HG03469 (cell line): ENCODE results near the gene MLN.

ENCODE experiments used
- ATAC-seq: cut with Tn5 transposase; IDR thresholded peaks from one replicate; pipeline ENCODE4 v1.9.1; 2021; ENCODE audit warnings: mild to moderate bottlenecking, moderate library complexity, moderate number of reproducible peaks; ENCODE audit not compliant: unreplicated experiment

The MLN gene

GRCh38 chr6:33772902-33773472 is 30.8 kb downstream of the MLN start:
- ATAC-seq: no peak

- no peak for ATAC-seq
Measured at GRCh38 chr6:33772082-33772830, 31.5 kb downstream of the MLN start.

- ATAC-seq: no peak
Measured at GRCh38 chr6:33771146-33772081, 32.4 kb downstream of the MLN start.

GRCh38 chr6:33770833-33771145 is 33.0 kb downstream of the MLN start:
- no peak for ATAC-seq

GRCh38 chr6:33770124-33770832 is 33.5 kb downstream of the MLN start:
- ATAC-seq: no peak

- no peak for ATAC-seq
Measured at GRCh38 chr6:33769248-33769821, 34.5 kb downstream of the MLN start.

GRCh38 chr6:33768644-33769120 is 35.1 kb downstream of the MLN start:
- no peak for ATAC-seq

GRCh38 chr6:33766921-33767907 is 36.6 kb downstream of the MLN start:
- ATAC-seq: no peak

GRCh38 chr6:33765368-33765767 is 38.4 kb downstream of the MLN start:
- ATAC-seq: no peak

- ATAC-seq: no peak
Measured at GRCh38 chr6:33764036-33764435, 39.8 kb downstream of the MLN start.

GRCh38 chr6:33763483-33763882 is 40.3 kb downstream of the MLN start:
- ATAC-seq: no peak

- no peak for ATAC-seq
Measured at GRCh38 chr6:33762713-33763112, 41.1 kb downstream of the MLN start.

GRCh38 chr6:33761922-33762629 is 41.7 kb downstream of the MLN start:
- ATAC-seq: no peak

GRCh38 chr6:33761581-33761921 is 42.3 kb downstream of the MLN start:
- ATAC-seq: no peak

GRCh38 chr6:33759887-33760629 is 43.7 kb downstream of the MLN start:
- no peak for ATAC-seq

- no peak for ATAC-seq
Measured at GRCh38 chr6:33758815-33759216, 45.0 kb downstream of the MLN start.

GRCh38 chr6:33757906-33758305 is 45.9 kb downstream of the MLN start:
- ATAC-seq: no peak

- ATAC-seq: no peak
Measured at GRCh38 chr6:33757113-33757512, 46.7 kb downstream of the MLN start.
